SU-DHL-6 (cell line): Measurements from ENCODE around the gene CTSZ.
"Not testable (repeated sequence)": the region's sequence is repeated elsewhere in the genome, so short reads cannot be mapped to it uniquely, and the experiment has no call there.

ENCODE experiments used
- H2AFZ ChIP-seq: fragments of 200-600 bp; sonication (generic); 2 replicates; pipeline ENCODE4 v1.6.1; 2014; ENCODE audit warnings: low read depth, mild to moderate bottlenecking, moderate library complexity, mixed read lengths, antibody characterized with exemption, low read length; ENCODE audit not compliant: severe bottlenecking
- H3F3A ChIP-seq: fragments of 200-600 bp; shearing (Covaris generic); 2 replicates; pipeline ENCODE4 v1.6.0; 2016; ENCODE audit warnings: antibody characterized with exemption, mild to moderate bottlenecking; ENCODE audit not compliant: insufficient read depth
- H3K27ac ChIP-seq: fragments of 200-600 bp; sonication (generic); 2 replicates; pipeline ENCODE4 v1.5.1; 2016; ENCODE audit warnings: low read depth, mild to moderate bottlenecking, low read length, moderate library complexity, mixed read lengths
- H3K27me3 ChIP-seq: fragments of 200-600 bp; sonication (generic), shearing (Covaris generic); 2 replicates; pipeline ENCODE4 v1.6.0; 2014; ENCODE audit warnings: mild to moderate bottlenecking, low read length
- H3K36me3 ChIP-seq: fragments of 200-600 bp; sonication (generic); 2 replicates; pipeline ENCODE4 v1.6.1; 2014; ENCODE audit warnings: mild to moderate bottlenecking, low read length, mixed read lengths
- H3K4me2 ChIP-seq: fragments of 300-600, 200-600 bp; shearing (Covaris generic), sonication (generic); 2 replicates; pipeline ENCODE4 v1.6.0; 2014; ENCODE audit warnings: low read length, low read depth, mild to moderate bottlenecking; ENCODE audit not compliant: poor library complexity, severe bottlenecking
- H3K4me3 ChIP-seq: fragments of 200-600 bp; sonication (generic); 2 replicates; pipeline ENCODE4 v1.5.1; 2014; ENCODE audit warnings: antibody characterized with exemption, low read length, mild to moderate bottlenecking, mixed read lengths; ENCODE audit not compliant: insufficient read depth, poor library complexity, severe bottlenecking
- H3K79me2 ChIP-seq: fragments of 200-600 bp; sonication (generic); 2 replicates; pipeline ENCODE4 v1.6.1; 2014; ENCODE audit warnings: mild to moderate bottlenecking, low read length, moderate library complexity; ENCODE audit not compliant: insufficient read depth
- H3K9ac ChIP-seq: fragments of 200-600 bp; sonication (generic); 2 replicates; pipeline ENCODE4 v1.7.0; 2014; ENCODE audit warnings: mild to moderate bottlenecking, low read length
- H3K9me2 ChIP-seq: fragments of 200-600 bp; sonication (generic); replicated peaks from 2 replicates; pipeline ENCODE4 v1.6.1; 2014; ENCODE audit warnings: low read length; ENCODE audit not compliant: insufficient read depth
- H3K9me3 ChIP-seq: fragments of 200-600 bp; sonication (generic); 2 replicates; pipeline ENCODE4 v1.6.1; 2014; ENCODE audit warnings: low read length, mixed read lengths; ENCODE audit not compliant: insufficient read depth
- H4K20me1 ChIP-seq: fragments of 200-600 bp; sonication (generic); 2 replicates; pipeline ENCODE4 v1.6.1; 2014; ENCODE audit warnings: low read depth, mild to moderate bottlenecking, antibody characterized with exemption, low read length, moderate library complexity, mixed read lengths
- EZH2phosphoT487 ChIP-seq: fragments of 200-600 bp; sonication (generic), shearing (Covaris generic); conservative IDR thresholded peaks from 2 replicates; pipeline ENCODE4 v1.6.1; 2018; ENCODE audit warnings: mild to moderate bottlenecking, antibody characterized with exemption, low read length, moderate library complexity, mixed read lengths
- TF ChIP-seq, protein P1 (sequence below): fragments of 200-600 bp; sonication (generic); IDR thresholded peaks from one replicate; pipeline ENCODE4 v1.5.1; 2017; ENCODE audit warnings: antibody characterized with exemption, mild to moderate bottlenecking, low read length, moderate library complexity; ENCODE audit not compliant: insufficient read depth, poor library complexity, severe bottlenecking

The CTSZ gene

DNA sequence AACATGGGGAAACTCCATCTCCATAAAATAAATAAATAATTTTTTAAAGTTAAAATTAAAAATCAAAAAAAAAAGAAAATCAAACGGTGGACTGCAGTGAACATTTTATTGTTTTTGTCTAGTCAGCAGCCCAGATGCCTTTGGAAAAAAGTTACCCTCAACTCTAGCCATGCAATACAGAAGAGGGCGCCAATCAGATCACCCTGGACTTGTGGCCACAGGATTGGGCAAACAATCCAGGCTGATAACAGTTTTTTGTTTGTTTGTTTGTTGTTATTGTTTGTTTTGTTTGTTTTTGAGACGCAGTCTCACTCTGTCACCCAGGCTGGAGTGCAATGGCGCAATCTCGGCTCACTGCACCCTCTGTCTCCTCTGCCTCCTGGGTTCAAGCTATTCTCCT, 56.5 kb downstream of the CTSZ start:
- Histone ChIP-seq H3K27me3 (no peaks in the 10 kb centered on the region), H2AFZ (no peak overlapping the region)

GRCh38 chr20:58947797-58948388, 59.2 kb downstream of the CTSZ start:
- not testable (repeated sequence) for H3K27ac ChIP-seq, H2AFZ ChIP-seq, H3K4me2 ChIP-seq, H3K4me3 ChIP-seq, H3K9me3 ChIP-seq, H4K20me1 ChIP-seq, H3F3A ChIP-seq, H3K9me2 ChIP-seq, H3K27me3 ChIP-seq, H3K79me2 ChIP-seq, H3K36me3 ChIP-seq, H3K9ac ChIP-seq

More for the DNA sequence above, 56.5 kb downstream of the CTSZ start:
- H3K9me2 ChIP-seq, result no peaks in the 10 kb centered on the region
- no peaks in the 10 kb centered on the region for H3F3A ChIP-seq
- no peak overlapping the region for H3K4me2 ChIP-seq
- no peak overlapping the region for H3K4me3 ChIP-seq
- no peak overlapping the region for H3K27ac ChIP-seq
- H3K9me3 ChIP-seq, result no peaks in the 10 kb centered on the region
- H3K9ac ChIP-seq, result no peak overlapping the region
- H3K79me2 ChIP-seq, result no peaks in the 10 kb centered on the region
- no peaks in the 10 kb centered on the region for H3K36me3 ChIP-seq
- TF ChIP-seq, protein P1, sequence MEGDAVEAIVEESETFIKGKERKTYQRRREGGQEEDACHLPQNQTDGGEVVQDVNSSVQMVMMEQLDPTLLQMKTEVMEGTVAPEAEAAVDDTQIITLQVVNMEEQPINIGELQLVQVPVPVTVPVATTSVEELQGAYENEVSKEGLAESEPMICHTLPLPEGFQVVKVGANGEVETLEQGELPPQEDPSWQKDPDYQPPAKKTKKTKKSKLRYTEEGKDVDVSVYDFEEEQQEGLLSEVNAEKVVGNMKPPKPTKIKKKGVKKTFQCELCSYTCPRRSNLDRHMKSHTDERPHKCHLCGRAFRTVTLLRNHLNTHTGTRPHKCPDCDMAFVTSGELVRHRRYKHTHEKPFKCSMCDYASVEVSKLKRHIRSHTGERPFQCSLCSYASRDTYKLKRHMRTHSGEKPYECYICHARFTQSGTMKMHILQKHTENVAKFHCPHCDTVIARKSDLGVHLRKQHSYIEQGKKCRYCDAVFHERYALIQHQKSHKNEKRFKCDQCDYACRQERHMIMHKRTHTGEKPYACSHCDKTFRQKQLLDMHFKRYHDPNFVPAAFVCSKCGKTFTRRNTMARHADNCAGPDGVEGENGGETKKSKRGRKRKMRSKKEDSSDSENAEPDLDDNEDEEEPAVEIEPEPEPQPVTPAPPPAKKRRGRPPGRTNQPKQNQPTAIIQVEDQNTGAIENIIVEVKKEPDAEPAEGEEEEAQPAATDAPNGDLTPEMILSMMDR, result no peak
- no peak for TF ChIP-seq EZH2phosphoT487
- H4K20me1 ChIP-seq, result no peaks in the 10 kb centered on the region

DNA sequence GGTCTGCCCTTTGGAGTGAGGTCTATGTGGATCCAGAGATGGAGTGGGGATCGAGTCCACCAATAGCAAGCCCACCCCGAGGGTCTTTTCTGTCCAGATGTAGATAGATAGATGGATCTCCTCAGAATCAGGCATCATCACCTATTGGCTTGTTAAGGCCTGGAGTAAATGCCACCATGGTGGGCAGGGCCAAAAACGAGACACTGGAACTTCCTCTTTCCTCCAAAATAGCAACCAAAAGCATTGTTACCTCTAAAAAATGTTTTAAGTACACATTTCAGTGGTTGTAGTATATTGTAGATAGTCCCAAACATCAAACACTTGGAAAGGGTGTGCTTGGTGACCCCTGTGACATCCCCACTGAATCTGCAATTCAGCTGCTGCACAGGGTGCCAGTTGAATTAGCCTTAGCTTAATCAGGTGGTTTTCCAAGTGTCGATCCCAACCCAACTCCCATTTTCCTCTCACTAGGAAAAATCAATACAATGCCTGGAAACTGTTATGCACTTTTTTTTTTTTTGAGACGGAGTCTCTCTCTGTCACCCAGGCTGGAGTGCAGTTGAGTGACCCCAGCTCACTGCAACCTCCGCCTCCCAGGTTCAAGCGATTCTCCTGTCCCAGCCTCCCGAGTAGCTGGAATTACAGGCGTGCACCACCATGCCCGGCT, 61.0 kb downstream of the CTSZ start:
- Histone ChIP-seq H2AFZ (no peak overlapping the region), H3K27me3 (no peaks in the 10 kb centered on the region), H3K9me3 (no peaks in the 10 kb centered on the region), H3K36me3 (no peaks in the 10 kb centered on the region), H3K4me3 (no peak overlapping the region), H3K9ac (no peak overlapping the region), H3K27ac (no peak overlapping the region), H3K79me2 (no peaks in the 10 kb centered on the region), H3F3A (no peaks in the 10 kb centered on the region), H3K4me2 (no peak overlapping the region), H4K20me1 (no peaks in the 10 kb centered on the region), H3K9me2 (no peaks in the 10 kb centered on the region)
- no peak for TF ChIP-seq EZH2phosphoT487
- TF ChIP-seq, protein P1, result no peak
